NCI-H2196 treated with DMSO at 0.1 percent for 48 hours (cell line): ENCODE measurements around the gene RANGAP1.
A peak's percentile ranks its signal among the peaks of the same experiment; 100 is the strongest.

Experiments used
- DNase-seq: peaks from one replicate; lab custom pipeline; 2025; ENCODE audit not compliant: unreplicated experiment; lab: John Stamatoyannopoulos, UW

The RANGAP1 gene

GRCh38 chr22:41204066-41204465 lies 81.9 kb downstream of the RANGAP1 start:
- no peak for DNase-seq

GRCh38 chr22:41203118-41203517 lies 82.9 kb downstream of the RANGAP1 start:
- no peak for DNase-seq

GRCh38 chr22:41201141-41201540 lies 84.8 kb downstream of the RANGAP1 start:
- DNase-seq = no peak

GRCh38 chr22:41198027-41198580 lies 87.9 kb downstream of the RANGAP1 start:
- no peak for DNase-seq

GRCh38 chr22:41197038-41197972 lies 88.7 kb downstream of the RANGAP1 start:
- peak; percentile 75 for DNase-seq
